Hindlimb muscle (tissue), 1 donor: Measurements from ENCODE around the gene C6orf89. TPM values are rescaled to one million over a fixed set of nuclear protein-coding genes. Genes with fewer than 3 reads are reported as not detected.
"Not testable (repeated sequence)": the region's sequence is repeated elsewhere in the genome, so short reads cannot be mapped to it uniquely, and the experiment has no call there.

Source experiments
- DNase-seq: peaks from one replicate; pipeline ENCODE4 v3.0.0-alpha.2; 2013
- polyA plus RNA-seq: library from polyadenylated mRNA; unstranded; fragments of 120-200 nt; gene quantifications from one replicate; pipeline ENCODE4 v1.2.1, GENCODE V29; 2013; ENCODE audit not compliant: insufficient read length

The C6orf89 gene
- polyA plus RNA-seq, 1 donor = 30.9 TPM

- DNase-seq = no peak
Measured at GRCh38 chr6:36888115-36888643, 2.4 kb downstream of the C6orf89 start.

DNA sequence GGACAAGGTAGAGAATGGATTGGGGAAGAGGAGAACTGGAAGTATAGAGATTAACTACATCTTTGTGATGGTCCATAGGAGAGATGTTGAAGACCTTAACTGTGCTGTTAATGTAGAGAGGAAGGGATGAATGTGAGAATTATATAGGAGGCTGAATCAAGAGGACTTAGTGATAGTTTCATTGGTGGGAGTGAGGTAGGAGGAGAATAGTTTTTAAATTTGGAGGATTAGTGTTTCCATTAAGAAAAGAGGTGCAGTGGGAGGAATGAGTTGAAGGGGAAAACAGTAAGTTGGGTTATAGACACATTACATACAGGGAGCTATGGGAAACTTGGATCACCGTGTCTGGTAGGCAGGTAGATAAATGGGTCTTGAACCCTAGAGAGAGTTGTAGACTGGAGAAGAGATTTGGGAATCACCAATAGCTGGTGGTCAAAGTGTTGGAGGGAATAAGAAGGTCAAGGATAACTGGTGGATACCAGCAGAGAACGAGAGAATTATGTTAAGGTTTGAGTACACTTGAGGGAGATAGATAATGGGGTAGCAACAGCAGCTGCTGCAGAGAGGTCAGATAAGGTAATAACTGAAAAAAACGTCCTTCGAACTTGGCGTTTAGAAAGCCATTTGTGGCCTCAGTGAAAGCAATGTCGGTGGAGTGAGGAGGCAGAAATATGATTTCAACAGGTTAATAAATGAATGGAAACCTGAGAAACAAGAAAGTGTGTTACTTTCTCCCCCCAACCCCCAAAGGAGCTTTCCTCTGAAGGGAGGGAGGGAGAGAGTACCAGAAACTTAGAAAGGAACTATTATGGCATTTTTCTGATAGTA lies 3.1 kb downstream of the C6orf89 start:
- DNase-seq = no peak

- DNase-seq = no peak
Measured at GRCh38 chr6:36890112-36890663, 4.4 kb downstream of the C6orf89 start.

GRCh38 chr6:36891153-36891552 lies 5.4 kb downstream of the C6orf89 start:
- not testable (repeated sequence) for DNase-seq

- DNase-seq = no peak
Measured at GRCh38 chr6:36893976-36894932, 8.5 kb downstream of the C6orf89 start.

DNA sequence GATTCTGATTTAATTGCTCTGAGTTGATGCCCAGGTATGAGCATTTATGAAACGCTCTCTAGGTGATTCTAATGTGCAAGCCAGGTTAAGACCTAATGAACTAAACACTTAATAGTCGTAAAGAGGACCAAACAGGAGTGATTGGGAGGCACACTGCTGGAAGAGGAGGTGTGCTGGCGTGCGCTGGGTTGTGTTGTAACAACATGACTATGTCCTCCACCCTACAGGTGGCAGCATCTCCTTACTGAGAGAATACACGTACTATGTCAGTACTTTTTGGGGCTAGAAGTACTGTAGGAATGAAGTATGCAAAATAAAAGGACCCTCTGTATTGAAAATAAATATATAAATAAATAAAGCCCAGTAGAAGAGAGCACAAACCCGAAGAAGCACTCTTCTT lies 11.9 kb downstream of the C6orf89 start:
- no peak for DNase-seq

DNA sequence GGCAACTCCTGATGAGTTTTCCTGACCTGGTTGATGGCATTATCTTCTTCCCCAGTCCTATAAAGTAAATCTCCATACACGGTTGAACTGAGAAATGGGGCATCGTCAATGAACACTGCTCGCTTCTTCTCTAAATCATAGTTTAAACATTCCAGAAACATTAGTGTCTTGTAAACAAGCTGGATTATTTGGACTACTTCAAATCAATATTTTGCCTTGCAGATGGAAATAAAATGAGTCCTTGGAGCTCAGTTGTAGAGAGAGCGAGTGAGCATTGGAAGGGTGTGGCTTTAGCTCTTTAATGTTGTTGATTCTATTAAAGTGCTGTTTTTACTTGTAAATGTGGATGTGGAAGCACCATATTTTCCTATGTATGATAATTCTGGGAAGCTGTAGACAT lies 18.4 kb downstream of the C6orf89 start:
- no peak for DNase-seq

DNA sequence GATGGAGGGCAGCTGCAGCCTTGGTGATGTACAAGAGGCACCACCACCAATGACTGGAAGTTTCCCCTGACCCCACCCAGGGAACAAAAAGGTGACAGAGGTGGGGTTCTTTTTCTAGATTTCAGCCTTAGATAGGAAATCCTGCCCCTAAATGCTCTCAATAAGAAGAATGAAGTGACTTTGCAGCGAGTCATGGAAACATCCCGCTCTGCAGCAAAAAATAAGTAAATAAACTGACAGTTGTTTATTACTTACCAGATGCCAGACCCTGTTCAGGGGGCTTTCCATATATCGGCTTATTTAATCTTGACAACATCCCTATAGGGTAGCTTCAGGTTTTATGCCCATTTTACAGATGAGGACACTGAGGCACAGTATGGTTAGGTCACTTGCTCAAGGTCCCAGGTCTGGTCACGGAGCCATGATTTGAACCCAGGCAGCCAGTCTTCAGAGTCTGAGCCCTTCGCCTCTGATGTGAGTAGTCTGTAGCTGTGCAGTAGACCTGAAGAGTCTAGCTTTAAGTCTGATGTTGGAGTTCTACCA lies 19.2 kb downstream of the C6orf89 start:
- DNase-seq = no peak

- no peak for DNase-seq
Measured at GRCh38 chr6:36906539-36907325, 21.0 kb downstream of the C6orf89 start.

DNA sequence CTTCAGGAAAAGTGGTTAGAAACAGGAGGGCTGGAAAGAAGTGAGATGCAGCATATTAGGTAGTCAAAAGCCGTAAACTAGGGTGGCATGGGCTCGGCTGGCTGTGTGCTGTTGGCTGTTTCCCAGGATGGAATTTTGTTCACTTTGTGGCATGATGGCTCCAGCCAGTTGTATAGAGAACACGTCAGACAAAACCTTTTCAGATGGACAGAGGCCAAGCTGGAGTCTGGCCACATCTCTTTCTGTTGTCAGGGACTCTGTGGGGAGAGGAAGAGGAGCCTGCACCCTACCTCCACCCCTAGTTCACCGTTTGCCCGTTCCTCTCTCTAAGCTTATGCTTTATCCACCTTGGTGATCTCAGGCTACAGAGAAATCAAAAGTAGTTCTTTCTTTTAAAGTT lies 22.0 kb downstream of the C6orf89 start:
- DNase-seq = no peak

DNA sequence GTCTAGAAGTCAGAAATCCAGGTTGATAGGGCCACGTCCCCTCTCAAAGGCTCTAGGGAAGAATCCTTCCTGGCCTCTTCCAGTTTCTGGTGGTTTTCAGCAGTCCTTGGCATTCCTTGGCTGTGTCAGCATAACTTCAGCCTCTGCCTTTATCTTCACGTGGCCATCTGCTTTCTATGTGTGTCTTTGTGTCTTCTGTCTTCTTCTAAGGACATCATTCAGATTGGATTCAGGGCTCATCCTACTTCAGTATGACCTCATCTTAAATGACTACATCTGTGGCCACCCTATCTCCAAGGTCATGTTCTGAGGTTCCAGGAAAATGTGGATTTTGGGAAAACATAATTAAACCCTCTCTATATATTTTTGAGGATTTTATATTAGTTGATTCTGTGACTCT lies 23.0 kb downstream of the C6orf89 start:
- DNase-seq = no peak

- no peak for DNase-seq
Measured at GRCh38 chr6:36912030-36912454, 26.3 kb downstream of the C6orf89 start.

- DNase-seq = no peak
Measured at GRCh38 chr6:36912586-36912985, 26.8 kb downstream of the C6orf89 start.

DNA sequence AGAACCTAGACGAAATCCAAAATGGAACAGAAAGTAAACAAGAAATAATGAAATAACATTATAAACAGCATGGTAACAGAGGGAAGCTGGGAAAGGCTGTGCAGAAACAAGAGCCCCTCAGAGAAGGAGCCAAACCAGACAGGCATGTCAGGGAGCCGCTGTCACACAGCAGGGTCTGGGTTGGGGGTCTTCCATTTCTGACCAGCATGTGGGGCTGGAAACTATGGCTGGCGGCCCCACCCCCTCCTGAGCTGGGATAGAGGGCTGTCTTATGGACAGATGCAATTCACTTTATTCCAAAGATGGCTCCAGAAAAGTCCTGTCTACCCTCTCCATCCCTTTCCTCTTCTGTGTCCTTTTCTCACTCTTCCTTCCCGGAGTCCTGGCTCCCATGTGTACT lies 27.3 kb downstream of the C6orf89 start:
- no peak for DNase-seq

GRCh38 chr6:36914227-36914794 lies 28.6 kb downstream of the C6orf89 start:
- no peak for DNase-seq

DNA sequence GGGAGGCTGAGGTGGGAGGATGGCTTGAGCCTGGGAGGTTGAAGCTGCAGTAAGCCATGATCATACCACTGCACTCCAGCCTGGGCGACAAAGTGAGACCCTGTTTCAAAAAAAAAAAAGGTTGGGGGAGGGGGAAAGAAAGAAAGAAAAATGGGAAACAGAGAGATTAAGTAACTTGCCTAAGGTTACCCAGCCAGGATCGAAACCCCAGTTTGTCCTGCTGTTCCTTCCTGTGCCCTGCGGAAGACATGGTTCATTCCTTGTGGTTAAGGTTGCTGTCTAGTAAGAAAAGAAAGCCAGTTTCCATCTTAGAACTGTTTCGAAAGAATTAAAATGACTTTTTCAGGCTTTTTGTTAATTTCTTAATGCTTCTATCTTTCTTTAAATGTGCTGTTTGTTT lies 29.8 kb downstream of the C6orf89 start:
- DNase-seq = no peak

GRCh38 chr6:36916126-36916525 lies 30.4 kb downstream of the C6orf89 start:
- DNase-seq = no peak

GRCh38 chr6:36917541-36918193 lies 31.9 kb downstream of the C6orf89 start:
- DNase-seq = peak; percentile 58

DNA sequence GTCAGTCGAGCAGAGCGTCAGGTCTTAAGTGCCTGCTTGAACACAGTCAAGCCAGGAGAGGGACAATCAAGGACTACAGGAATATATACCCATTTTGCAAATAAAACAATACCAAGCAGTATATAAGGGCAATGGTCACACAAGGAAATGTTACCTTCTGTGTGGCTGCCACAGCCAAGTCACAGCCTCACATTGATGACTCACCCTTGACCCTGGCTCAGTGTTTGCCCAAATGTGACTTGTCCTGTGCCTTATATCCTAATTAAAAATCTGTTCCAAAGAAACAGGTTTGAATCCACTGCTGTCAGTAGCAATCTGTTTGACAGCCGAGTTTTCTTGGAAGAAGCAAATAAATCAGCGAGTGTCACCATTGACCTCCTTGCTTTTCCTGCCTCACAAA lies 34.3 kb downstream of the C6orf89 start:
- no peak for DNase-seq

DNA sequence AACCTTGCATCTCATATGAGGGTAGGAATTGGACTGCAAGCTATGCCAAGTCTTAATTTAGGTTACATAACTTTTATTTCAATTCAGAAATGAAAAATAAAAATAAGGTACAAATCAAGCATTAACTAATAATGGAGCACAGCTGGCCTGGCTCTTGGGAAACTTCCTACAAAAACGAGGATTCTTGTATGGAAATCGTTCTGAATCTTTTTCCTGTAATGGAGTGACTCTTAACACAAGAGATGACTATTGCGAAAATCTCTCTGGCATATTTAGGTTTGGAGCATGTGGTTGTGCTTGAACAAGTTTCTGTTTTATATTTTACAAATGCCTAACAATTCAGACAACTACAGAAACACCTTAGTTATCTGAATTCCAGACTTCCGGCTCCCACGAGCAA lies 34.8 kb downstream of the C6orf89 start:
- no peak for DNase-seq

DNA sequence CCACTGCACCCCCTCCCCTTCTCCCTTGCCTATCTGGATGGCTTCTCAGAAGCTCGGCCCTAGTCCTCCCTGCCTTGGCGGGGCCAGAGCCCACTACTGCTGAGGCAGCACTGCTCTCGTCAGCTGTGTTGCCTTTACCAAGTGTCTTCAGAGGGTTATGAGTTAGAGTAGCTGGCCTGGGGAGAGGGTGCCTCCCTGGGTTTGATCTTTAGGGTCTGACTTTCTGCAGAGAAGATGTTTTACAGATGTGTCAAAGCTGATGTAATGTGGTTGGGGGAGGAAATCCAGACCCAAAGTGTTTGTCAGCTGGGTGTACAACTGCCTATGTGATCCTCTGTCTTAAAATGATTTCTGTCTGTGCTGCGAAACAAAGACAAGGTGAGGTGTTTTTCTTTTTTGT lies 38.4 kb downstream of the C6orf89 start:
- DNase-seq = no peak
